Measurements from ENCODE around the gene PRKCZ.

Gene PRKCZ

GRCh38 chr1:2055911-2056575 is 5.8 kb downstream of the PRKCZ start:
- ATAC-seq (ENCODE audit: low read depth) (no peak), DNase-seq (ENCODE audit: low spot score) (no peak)
- Histone ChIP-seq H3K4me1 (ENCODE audit: insufficient read depth, poor library complexity, severe bottlenecking) (no peaks in the 10 kb centered on the region), H3K4me3 (ENCODE audit: severe bottlenecking) (no peak overlapping the region), H3K27me3 (ENCODE audit: insufficient read depth, poor library complexity, severe bottlenecking) (no peaks in the 10 kb centered on the region), H3K36me3 (ENCODE audit: low read depth) (peaks cover 32% of the 10 kb centered on the region), H3K9me3 (ENCODE audit: severe bottlenecking) (no peaks in the 10 kb centered on the region), H3K27ac (ENCODE audit: poor library complexity, severe bottlenecking) (no peak overlapping the region)
- TF ChIP-seq CTCF (IDR thresholded peaks at IDR 0.05; ENCODE audit: poor library complexity, severe bottlenecking), result no peak

- H3K27ac ChIP-seq (ENCODE audit: poor library complexity, severe bottlenecking), result no peak overlapping the region
- H3K9me3 ChIP-seq (ENCODE audit: severe bottlenecking), result no peaks in the 10 kb centered on the region
- H3K4me1 ChIP-seq (ENCODE audit: insufficient read depth, poor library complexity, severe bottlenecking), result no peaks in the 10 kb centered on the region
- ATAC-seq (ENCODE audit: low read depth), result no peak
- H3K36me3 ChIP-seq (ENCODE audit: low read depth), result peaks cover 32% of the 10 kb centered on the region
- DNase-seq (ENCODE audit: low spot score), result no peak
- H3K4me3 ChIP-seq (ENCODE audit: severe bottlenecking), result no peak overlapping the region
- no peaks in the 10 kb centered on the region for H3K27me3 ChIP-seq (ENCODE audit: insufficient read depth, poor library complexity, severe bottlenecking)
- TF ChIP-seq CTCF (IDR thresholded peaks at IDR 0.05; ENCODE audit: poor library complexity, severe bottlenecking), result no peak
Observed at GRCh38 chr1:2056955-2057590, 6.9 kb downstream of the PRKCZ start.

- no peaks in the 10 kb centered on the region for H3K27me3 ChIP-seq (ENCODE audit: insufficient read depth, poor library complexity, severe bottlenecking)
- H3K36me3 ChIP-seq (ENCODE audit: low read depth), result peaks cover 43% of the 10 kb centered on the region
- no peak for TF ChIP-seq CTCF (IDR thresholded peaks at IDR 0.05; ENCODE audit: poor library complexity, severe bottlenecking)
- ATAC-seq (ENCODE audit: low read depth) (no peak), DNase-seq (ENCODE audit: low spot score) (no peak)
- H3K4me3 ChIP-seq (ENCODE audit: severe bottlenecking), result no peak overlapping the region
- H3K4me1 ChIP-seq (ENCODE audit: insufficient read depth, poor library complexity, severe bottlenecking), result no peaks in the 10 kb centered on the region
- H3K27ac ChIP-seq (ENCODE audit: poor library complexity, severe bottlenecking), result no peak overlapping the region
- peaks cover 3% of the 10 kb centered on the region for H3K9me3 ChIP-seq (ENCODE audit: severe bottlenecking)
Observed at GRCh38 chr1:2059290-2059953, 9.2 kb downstream of the PRKCZ start.

GRCh38 chr1:2060072-2060471 is 9.9 kb downstream of the PRKCZ start:
- Histone ChIP-seq H3K4me3 (ENCODE audit: severe bottlenecking) (no peak overlapping the region), H3K27me3 (ENCODE audit: insufficient read depth, poor library complexity, severe bottlenecking) (no peaks in the 10 kb centered on the region), H3K36me3 (ENCODE audit: low read depth) (peaks cover 49% of the 10 kb centered on the region), H3K4me1 (ENCODE audit: insufficient read depth, poor library complexity, severe bottlenecking) (no peaks in the 10 kb centered on the region), H3K27ac (ENCODE audit: poor library complexity, severe bottlenecking) (no peak overlapping the region), H3K9me3 (ENCODE audit: severe bottlenecking) (peaks cover 3% of the 10 kb centered on the region)
- no peak for ATAC-seq (ENCODE audit: low read depth)
- no peak for TF ChIP-seq CTCF (IDR thresholded peaks at IDR 0.05; ENCODE audit: poor library complexity, severe bottlenecking)
- DNase-seq (ENCODE audit: low spot score), result no peak
